IMR-90 (cell line): Measurements from ENCODE around the gene TGM1. TPM values are rescaled to one million over a fixed set of nuclear protein-coding genes. Genes with fewer than 3 reads are reported as not detected.

Experiments
- ATAC-seq: fragments of 200-7000 bp; cut with Tn5 transposase; 2 replicates; pipeline ENCODE4 v1.9.1; 2020; ENCODE audit warnings: low read depth, mild to moderate bottlenecking, moderate library complexity
- BruUV-seq: library from RNA; stranded (reverse); fragments of 400-500 nt; replicated peaks from 2 replicates; lab custom pipeline; 2021; lab: Mats Ljungman, UMichigan
- CTCF ChIA-PET: fragments of 300-600 bp; formaldehyde crosslinking; extraction: SDS; loops from one replicate; lab custom pipeline; 2021; ENCODE audit warnings: antibody characterized with exemption; lab: Yijun Ruan, JAX
- POLR2A ChIA-PET: fragments of 300-600 bp; sonication (Branson Sonifier 250); formaldehyde crosslinking; loops from one replicate; lab custom pipeline; 2022; ENCODE audit warnings: antibody characterized with exemption; ENCODE audit not compliant: unreplicated experiment; lab: Charles Lee
- DNase-seq: peaks from one replicate; pipeline ENCODE4 v3.0.0; 2013
- H2AFZ ChIP-seq: replicated peaks from 2 replicates; pipeline ENCODE3; 2013; ENCODE audit warnings: low read length, mild to moderate bottlenecking; ENCODE audit not compliant: poor library complexity
- H2AK5ac ChIP-seq: 2 replicates; pipeline ENCODE4 v1.6.1; 2013; ENCODE audit warnings: low read depth, low read length, inconsistent platforms
- H2AK9ac ChIP-seq: replicated peaks from 2 replicates; pipeline ENCODE3; 2013; ENCODE audit warnings: mild to moderate bottlenecking, low read depth, low read length, moderate library complexity; ENCODE audit not compliant: poor library complexity
- H2BK120ac ChIP-seq: 2 replicates; pipeline ENCODE4 v1.6.1; 2013; ENCODE audit warnings: low read depth, low read length, inconsistent platforms
- H2BK15ac ChIP-seq: 3 replicates; pipeline ENCODE4 v1.6.1; 2013; ENCODE audit warnings: low read depth, low read length, inconsistent platforms
- H2BK20ac ChIP-seq: 2 replicates; pipeline ENCODE4 v1.6.1; 2013; ENCODE audit warnings: low read depth, mild to moderate bottlenecking, inconsistent platforms, low read length, moderate library complexity
- H2BK5ac ChIP-seq: 2 replicates; pipeline ENCODE4 v1.6.1; 2013; ENCODE audit warnings: mild to moderate bottlenecking, low read depth, low read length, inconsistent platforms; ENCODE audit not compliant: poor library complexity, severe bottlenecking
- H3K14ac ChIP-seq: replicated peaks from 2 replicates; pipeline ENCODE4 v1.6.1; 2013; ENCODE audit warnings: low read depth, low read length, inconsistent platforms
- H3K18ac ChIP-seq: 2 replicates; pipeline ENCODE4 v1.6.1; 2013; ENCODE audit warnings: low read depth, low read length, control low read depth
- H3K23ac ChIP-seq: 2 replicates; pipeline ENCODE4 v1.6.1; 2013; ENCODE audit warnings: low read depth, low read length, inconsistent platforms
- H3K27ac ChIP-seq: 2 replicates; pipeline ENCODE4 v1.5.1; 2013; ENCODE audit warnings: mild to moderate bottlenecking, control low read depth, low read length; ENCODE audit not compliant: insufficient read depth
- H3K27me3 ChIP-seq: 2 replicates; pipeline ENCODE4 v1.6.1; 2013; ENCODE audit warnings: low read length; ENCODE audit not compliant: control insufficient read depth, insufficient read depth
- H3K36me3 ChIP-seq: 2 replicates; pipeline ENCODE4 v1.6.1; 2013; ENCODE audit warnings: low read length, mixed read lengths; ENCODE audit not compliant: control insufficient read depth, insufficient read depth
- H3K4ac ChIP-seq: 2 replicates; pipeline ENCODE4 v1.6.1; 2013; ENCODE audit warnings: low read depth, low read length, inconsistent platforms
- H3K4me1 ChIP-seq: 2 replicates; pipeline ENCODE4 v1.6.1; 2013; ENCODE audit warnings: low read length, mixed read lengths; ENCODE audit not compliant: control insufficient read depth, insufficient read depth
- H3K4me2 ChIP-seq: 2 replicates; pipeline ENCODE4 v1.6.1; 2013; ENCODE audit warnings: low read depth, mild to moderate bottlenecking, control low read depth, low read length, moderate library complexity
- H3K4me3 ChIP-seq: 2 replicates; pipeline ENCODE4 v1.5.1; 2013; ENCODE audit warnings: low read depth, mild to moderate bottlenecking, control low read depth, low read length, moderate library complexity; ENCODE audit not compliant: insufficient read depth
- H3K56ac ChIP-seq: 2 replicates; pipeline ENCODE4 v1.6.1; 2013; ENCODE audit warnings: low read length, inconsistent platforms; ENCODE audit not compliant: insufficient read depth; ENCODE audit errors: extremely low read depth
- H3K79me1 ChIP-seq, 2 experiments: 2 replicates each; pipeline ENCODE4 v1.6.1; 2013; ENCODE audit warnings: low read length in 2 of 2, inconsistent platforms in 1 of 2, low read depth in 1 of 2
- H3K9ac ChIP-seq: 2 replicates; pipeline ENCODE4 v1.6.1; 2013; ENCODE audit warnings: low read depth, low read length, control low read depth
- H3K9me1 ChIP-seq: 2 replicates; pipeline ENCODE4 v1.6.1; 2013; ENCODE audit warnings: low read length, inconsistent platforms; ENCODE audit not compliant: insufficient read depth
- H3K9me3 ChIP-seq: 2 replicates; pipeline ENCODE4 v1.6.1; 2013; ENCODE audit warnings: low read length; ENCODE audit not compliant: control insufficient read depth, insufficient read depth
- H4K20me1 ChIP-seq: 2 replicates; pipeline ENCODE4 v1.6.1; 2013; ENCODE audit warnings: low read length, inconsistent platforms; ENCODE audit not compliant: insufficient read depth
- H4K5ac ChIP-seq: 2 replicates; pipeline ENCODE4 v1.6.1; 2013; ENCODE audit warnings: mild to moderate bottlenecking, low read depth, low read length, control low read depth
- H4K8ac ChIP-seq, 2 experiments: 2 replicates each; pipeline ENCODE4 v1.6.1; 2013; ENCODE audit warnings: low read depth in 2 of 2, low read length in 2 of 2, control low read depth in 1 of 2, inconsistent platforms in 1 of 2
- H4K91ac ChIP-seq: 2 replicates; pipeline ENCODE4 v1.6.1; 2013; ENCODE audit warnings: low read depth, low read length, inconsistent platforms; ENCODE audit not compliant: insufficient read depth
- BHLHE40 ChIP-seq: fragments of 150-350 bp; IDR thresholded peaks from 2 replicates; pipeline ENCODE4 v1.6.1; 2016; ENCODE audit warnings: mild to moderate bottlenecking, low read depth, low read length
- CEBPB ChIP-seq: IDR thresholded peaks from 2 replicates; pipeline ENCODE4 v1.6.1; 2012; ENCODE audit warnings: low read depth, low read length, improper control_type of control experiment
- CHD1 ChIP-seq: IDR thresholded peaks from 2 replicates; pipeline ENCODE4 v1.6.1; 2012; ENCODE audit warnings: low read depth, low read length, improper control_type of control experiment
- CTCF ChIP-seq: conservative IDR thresholded peaks from 2 replicates; pipeline ENCODE4 v1.5.1; 2012; ENCODE audit warnings: mild to moderate bottlenecking, low read depth, low read length, improper control_type of control experiment
- ELK1 ChIP-seq: fragments of 150-350 bp; IDR thresholded peaks from 2 replicates; pipeline ENCODE4 v1.6.1; 2016; ENCODE audit warnings: low read depth, mild to moderate bottlenecking, low read length, moderate library complexity, borderline replicate concordance
- FOS ChIP-seq: fragments of 150-350 bp; IDR thresholded peaks from 2 replicates; pipeline ENCODE4 v1.6.1; 2016; ENCODE audit warnings: low read depth, low read length
- MAFK ChIP-seq: IDR thresholded peaks from 2 replicates; pipeline ENCODE4 v1.6.1; 2012; ENCODE audit warnings: low read depth, low read length, improper control_type of control experiment
- MAZ ChIP-seq: IDR thresholded peaks from 2 replicates; pipeline ENCODE4 v1.6.1; 2012; ENCODE audit warnings: low read depth, mild to moderate bottlenecking, low read length, improper control_type of control experiment, moderate library complexity, borderline replicate concordance
- MXI1 ChIP-seq: IDR thresholded peaks from 2 replicates; pipeline ENCODE4 v1.6.1; 2012; ENCODE audit warnings: low read depth, mild to moderate bottlenecking, low read length, moderate library complexity, borderline replicate concordance
- POLR2A ChIP-seq: IDR thresholded peaks from 2 replicates; pipeline ENCODE4 v1.6.1; 2012; ENCODE audit warnings: mild to moderate bottlenecking, low read depth, low read length
- RAD21 ChIP-seq: IDR thresholded peaks from 2 replicates; pipeline ENCODE4 v1.6.1; 2012; ENCODE audit warnings: low read length, improper control_type of control experiment
- RCOR1 ChIP-seq: IDR thresholded peaks from 2 replicates; pipeline ENCODE4 v1.6.1; 2012; ENCODE audit warnings: mild to moderate bottlenecking, low read length, improper control_type of control experiment; ENCODE audit not compliant: insufficient replicate concordance
- RFX5 ChIP-seq: IDR thresholded peaks from 2 replicates; pipeline ENCODE4 v1.8.0; 2012; ENCODE audit warnings: low read depth, mild to moderate bottlenecking, low read length, moderate library complexity
- SMC3 ChIP-seq: fragments of 150-350 bp; IDR thresholded peaks from 2 replicates; pipeline ENCODE4 v1.6.1; 2016; ENCODE audit warnings: low read depth, mild to moderate bottlenecking, antibody characterized with exemption, low read length, moderate library complexity
- USF2 ChIP-seq: fragments of 150-350 bp; IDR thresholded peaks from 2 replicates; pipeline ENCODE4 v1.6.1; 2017; ENCODE audit warnings: mild to moderate bottlenecking, antibody characterized with exemption, low read length, low read depth
- WGBS, 2 experiments: methylation state at CpG; one replicate each; pipeline versions ENCODE4 v1.1.5 to v1.1.7; 2013; ENCODE audit warnings: missing lambda C conversion rate in 2 of 2; ENCODE audit not compliant: insufficient read length in 1 of 2; ENCODE audit errors: extremely low coverage in 2 of 2; 5-methylcytosine and 5-hydroxymethylcytosine counted together
- dilution Hi-C: fragments of 300-500 bp; cut with HindIII; formaldehyde crosslinking; loops from one replicate; pipeline ENCODE4 v1.14.3; 2018; ENCODE audit warnings: low sequenced_read_pairs; ENCODE audit not compliant: unreplicated experiment
- in situ Hi-C: fragments of 300-500 bp; cut with MboI; formaldehyde crosslinking; loops from 3 replicates; pipeline ENCODE4 v1.14.3; 2019; ENCODE audit warnings: low sequenced_read_pairs, inconsistent platforms, mixed read lengths
- intact Hi-C: fragments of 100-400 bp; cut with micrococcal nuclease; formaldehyde crosslinking; loops from 2 replicates; pipeline ENCODE4 v1.10.0; 2022
- polyA plus RNA-seq, 3 experiments: library from polyadenylated mRNA; depleted of rRNA; stranded (reverse); fragments of >200 nt; gene quantifications; 2 replicates each; pipeline ENCODE4 v1.2.3, GENCODE V29; 2012; ENCODE audit warnings: low replicate concordance in 1 of 3
- total RNA-seq: library from RNA; depleted of rRNA; stranded (reverse); fragments of >200 nt; gene quantifications from 2 replicates; pipeline ENCODE4 v1.2.3, GENCODE V29; 2012

TGM1 gene
- total and polyA plus RNA-seq, 2 of the 4 experiments (the other 2 are of a cell fraction) = 0.72 to 3.3 TPM

GRCh38 chr14:24249230-24250021 lies 13.6 kb downstream of the TGM1 start:
- Histone ChIP-seq H2BK5ac (no peak overlapping the region), H3K27me3 (no peaks in the 10 kb centered on the region), H4K91ac (no peak overlapping the region), H3K23ac (no peak overlapping the region), H3K4ac (no peak overlapping the region), H2AK9ac (no peak overlapping the region), H3K36me3 (no peaks in the 10 kb centered on the region; the same call in 1 of the 2 replicates), H2BK15ac (no peak overlapping the region), H3K4me1 (peaks cover 13% of the 10 kb centered on the region), H3K56ac (no peak overlapping the region), H3K27ac (no peak overlapping the region), H2BK20ac (no peak overlapping the region), H3K9me1 (peaks cover 25% of the 10 kb centered on the region), H3K9me3 (no peaks in the 10 kb centered on the region), H3K18ac (no peak overlapping the region), H4K8ac (no peak overlapping the region), H3K9ac (no peak overlapping the region), H3K79me1 (no peaks in the 10 kb centered on the region), H4K5ac (no peak overlapping the region), H3K14ac (no peak overlapping the region), H3K4me3 (no peak overlapping the region), H2BK120ac (no peak overlapping the region), H3K4me2 (no peak overlapping the region), H2AFZ (peak overlapping the region; percentile 24), H4K20me1 (no peaks in the 10 kb centered on the region), H2AK5ac (no peak overlapping the region)
- BruUV-seq = no TSS peak
- 74% methylated on average over 8 of the region's 13 CpGs; no CpG with 5 or more reads in 1 of the 2 experiments for WGBS, 2 experiments
- in situ Hi-C loops = no loop called here
- intact Hi-C loops = no loop called here
- ATAC-seq = no peak
- dilution Hi-C loops = no loop called here
- DNase-seq = no peak
- CTCF ChIA-PET = no interaction called here
- POLR2A ChIA-PET = no interaction called here
- TF ChIP-seq CHD1 (no peak), SMC3 (no peak), CEBPB (no peak), RAD21 (no peak), USF2 (no peak), RCOR1 (no peak), MAZ (no peak), ELK1 (no peak), CTCF (no peak), BHLHE40 (no peak), FOS (no peak), MXI1 (no peak), RFX5 (no peak), POLR2A (no peak), MAFK (no peak)
